Large intestine (tissue), 3 donors: Measurements from ENCODE around the gene FOXP1. TPM values are rescaled to one million over a fixed set of nuclear protein-coding genes. Genes with fewer than 3 reads are reported as not detected.

Source experiments
- DNase-seq, 2 donors: peaks; one replicate each; pipeline versions ENCODE4 v3.0.0 to v3.0.0-alpha.2; 2013
- H3K27ac ChIP-seq: one replicate; pipeline ENCODE4 v1.5.1; 2013; ENCODE audit warnings: low read length
- H3K27me3 ChIP-seq: 2 replicates; pipeline ENCODE4 v1.6.1; 2013; ENCODE audit warnings: low read length; ENCODE audit not compliant: control insufficient read depth, insufficient read depth
- H3K36me3 ChIP-seq: 2 replicates; pipeline ENCODE4 v1.6.1; 2013; ENCODE audit warnings: low read length; ENCODE audit not compliant: control insufficient read depth, insufficient read depth
- H3K4me1 ChIP-seq: one replicate; pipeline ENCODE4 v1.6.1; 2013; ENCODE audit warnings: low read length; ENCODE audit not compliant: control insufficient read depth, insufficient read depth
- H3K4me3 ChIP-seq: one replicate; pipeline ENCODE4 v1.5.1; 2013; ENCODE audit warnings: low read length
- H3K9me3 ChIP-seq: one replicate; pipeline ENCODE4 v1.6.1; 2013; ENCODE audit warnings: mild to moderate bottlenecking, low read depth, low read length, moderate library complexity; ENCODE audit not compliant: control insufficient read depth
- WGBS: methylation state at CpG from one replicate; pipeline ENCODE4 v1.1.5; 2013; ENCODE audit warnings: low lambda C conversion rate; ENCODE audit not compliant: insufficient coverage; 5-methylcytosine and 5-hydroxymethylcytosine counted together
- polyA plus RNA-seq: library from polyadenylated mRNA; unstranded; fragments of 120-200 nt; gene quantifications from one replicate; pipeline ENCODE4 v1.2.1, GENCODE V29; 2013

FOXP1 gene
- polyA plus RNA-seq, 1 donor: 64.1 TPM

GRCh38 chr3:71406972-71407810 is 176.3 kb downstream of the FOXP1 start:
- no peak for DNase-seq
- Histone ChIP-seq H3K27ac (no peak overlapping the region), H3K9me3 (no peaks in the 10 kb centered on the region), H3K4me3 (no peak overlapping the region), H3K36me3 (no peaks in the 10 kb centered on the region), H3K27me3 (no peaks in the 10 kb centered on the region), H3K4me1 (no peaks in the 10 kb centered on the region)
- 77% methylated on average over 2 of the region's 10 CpGs for WGBS

DNA sequence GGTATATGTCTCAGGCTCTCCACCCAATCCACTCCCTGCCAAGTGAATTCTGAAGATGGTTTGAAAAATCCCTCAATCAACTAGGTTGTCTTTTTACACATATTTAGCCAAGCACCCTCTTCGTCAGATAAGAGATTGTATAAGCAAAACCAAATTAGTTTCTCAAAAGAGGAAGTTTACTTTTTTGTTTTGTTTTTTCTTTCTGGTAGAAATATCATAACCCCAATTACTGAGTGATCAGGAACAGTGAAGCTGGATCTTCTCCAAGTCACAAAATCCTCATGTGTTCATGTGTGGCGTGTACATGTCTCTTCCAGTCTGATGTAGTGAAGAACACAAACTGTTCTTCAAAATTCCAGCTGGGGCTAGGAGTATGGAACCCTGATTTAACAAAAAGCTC is 180.6 kb downstream of the FOXP1 start:
- no peak for DNase-seq
- no peaks in the 10 kb centered on the region for H3K27me3 ChIP-seq
- H3K4me3 ChIP-seq: no peak overlapping the region
- peaks cover 21% of the 10 kb centered on the region for H3K4me1 ChIP-seq
- 100% methylated on average over 1 of the region's 2 CpGs for WGBS
- H3K27ac ChIP-seq: no peak overlapping the region
- H3K9me3 ChIP-seq: no peaks in the 10 kb centered on the region
- no peaks in the 10 kb centered on the region for H3K36me3 ChIP-seq

GRCh38 chr3:71402280-71402679 is 181.2 kb downstream of the FOXP1 start:
- DNase-seq: no peak
- no peaks in the 10 kb centered on the region for H3K27me3 ChIP-seq
- peaks cover 26% of the 10 kb centered on the region for H3K4me1 ChIP-seq
- no peak overlapping the region for H3K4me3 ChIP-seq
- 17% methylated on average over 1 of the region's 4 CpGs for WGBS
- H3K9me3 ChIP-seq: no peaks in the 10 kb centered on the region
- H3K36me3 ChIP-seq: no peaks in the 10 kb centered on the region
- H3K27ac ChIP-seq: no peak overlapping the region

DNA sequence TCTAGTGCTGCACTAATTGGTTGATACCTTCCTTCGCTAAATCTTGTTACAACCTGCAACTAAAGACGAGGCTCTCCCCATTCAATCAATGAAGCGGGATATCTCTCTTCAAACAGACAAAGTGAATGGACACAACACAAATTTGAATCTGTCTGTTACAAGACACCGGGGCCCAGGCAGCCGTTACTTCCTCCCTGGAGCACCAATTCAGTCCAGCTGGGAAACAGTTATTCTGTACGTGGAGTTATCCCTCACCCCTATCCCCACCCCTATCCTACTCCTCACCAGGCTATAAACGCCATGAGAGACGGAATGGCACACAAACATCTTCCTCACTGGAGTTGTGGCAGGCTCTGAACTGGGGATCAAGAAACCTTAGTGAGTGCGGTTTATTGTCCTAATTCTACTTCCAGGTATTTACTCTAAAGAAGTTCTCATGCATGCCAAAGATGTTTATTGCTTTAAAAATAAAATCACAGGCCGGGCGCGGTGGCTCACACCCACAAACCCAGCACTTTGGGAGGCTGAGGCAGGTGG is 181.8 kb downstream of the FOXP1 start:
- no peak for DNase-seq

GRCh38 chr3:71400986-71401451 is 182.5 kb downstream of the FOXP1 start:
- H3K36me3 ChIP-seq: no peaks in the 10 kb centered on the region
- peak overlapping the region; percentile 15 for H3K27ac ChIP-seq
- no peaks in the 10 kb centered on the region for H3K9me3 ChIP-seq
- DNase-seq: peak in 1 of 2 donors; percentile 54
- peaks cover 27% of the 10 kb centered on the region for H3K4me1 ChIP-seq
- whole genome bisulfite sequencing: 53% methylated on average over 4 of the region's 6 CpGs
- no peaks in the 10 kb centered on the region for H3K27me3 ChIP-seq
- no peak overlapping the region for H3K4me3 ChIP-seq

More for the DNA sequence above, 181.8 kb downstream of the FOXP1 start:
- no peaks in the 10 kb centered on the region for H3K9me3 ChIP-seq
- H3K4me1 ChIP-seq: peaks cover 27% of the 10 kb centered on the region
- no CpG with 5 or more reads among the region's 12 CpGs for WGBS
- H3K4me3 ChIP-seq: no peak overlapping the region
- peak overlapping the region; percentile 15 for H3K27ac ChIP-seq
- H3K27me3 ChIP-seq: no peaks in the 10 kb centered on the region
- no peaks in the 10 kb centered on the region for H3K36me3 ChIP-seq

- Histone ChIP-seq H3K27me3 (no peaks in the 10 kb centered on the region), H3K4me1 (peaks cover 27% of the 10 kb centered on the region), H3K27ac (peak overlapping the region; percentile 18), H3K36me3 (no peaks in the 10 kb centered on the region), H3K9me3 (no peaks in the 10 kb centered on the region), H3K4me3 (no peak overlapping the region)
- DNase-seq: peak; percentile 58 to 69
- no CpG with 5 or more reads among the region's 3 CpGs for WGBS
Observed at GRCh38 chr3:71399478-71399877, 184.1 kb downstream of the FOXP1 start.

DNA sequence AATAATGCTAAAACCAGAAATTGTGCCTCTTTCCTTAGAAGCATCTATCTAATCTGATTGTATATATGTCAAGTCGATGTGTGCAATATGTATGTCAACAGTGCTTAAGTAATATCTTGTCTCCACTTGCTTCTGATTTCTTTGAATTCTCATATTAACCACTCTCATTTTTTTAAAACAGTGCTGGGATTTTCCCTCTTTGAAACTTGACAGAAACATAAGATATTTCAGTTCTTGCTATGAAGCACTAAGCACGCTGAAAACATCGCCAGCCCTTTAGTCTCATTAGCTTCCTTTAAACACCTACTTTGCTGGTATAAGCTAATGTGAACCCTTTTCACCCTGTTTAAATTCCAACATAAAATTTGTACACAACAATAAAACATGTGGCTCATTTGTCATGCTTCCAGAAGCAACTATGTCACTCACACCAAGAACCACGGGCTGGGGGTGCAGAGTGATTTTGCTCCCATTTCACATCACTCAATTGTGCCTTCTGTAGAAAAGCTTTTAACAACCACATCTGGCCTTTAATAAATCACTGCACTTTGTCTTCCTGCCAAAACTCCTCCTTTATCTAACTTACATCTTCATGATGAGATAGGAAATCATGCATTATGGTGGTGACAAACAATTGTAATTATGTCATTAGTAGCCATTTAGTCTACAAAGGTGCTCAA is 185.2 kb downstream of the FOXP1 start:
- no peak for DNase-seq
- WGBS: no CpG with 5 or more reads among the region's 4 CpGs
- peak overlapping the region; percentile 4 for H3K27ac ChIP-seq
- H3K27me3 ChIP-seq: no peaks in the 10 kb centered on the region
- H3K4me3 ChIP-seq: no peak overlapping the region
- no peaks in the 10 kb centered on the region for H3K36me3 ChIP-seq
- no peaks in the 10 kb centered on the region for H3K9me3 ChIP-seq
- H3K4me1 ChIP-seq: peaks cover 27% of the 10 kb centered on the region

- H3K4me3 ChIP-seq: no peak overlapping the region
- DNase-seq: no peak
- H3K27me3 ChIP-seq: no peaks in the 10 kb centered on the region
- 86% methylated on average over 2 of the region's 2 CpGs for WGBS
- no peaks in the 10 kb centered on the region for H3K9me3 ChIP-seq
- H3K27ac ChIP-seq: no peak overlapping the region
- H3K4me1 ChIP-seq: peaks cover 27% of the 10 kb centered on the region
- H3K36me3 ChIP-seq: no peaks in the 10 kb centered on the region
Observed at GRCh38 chr3:71397726-71398125, 185.8 kb downstream of the FOXP1 start.

DNA sequence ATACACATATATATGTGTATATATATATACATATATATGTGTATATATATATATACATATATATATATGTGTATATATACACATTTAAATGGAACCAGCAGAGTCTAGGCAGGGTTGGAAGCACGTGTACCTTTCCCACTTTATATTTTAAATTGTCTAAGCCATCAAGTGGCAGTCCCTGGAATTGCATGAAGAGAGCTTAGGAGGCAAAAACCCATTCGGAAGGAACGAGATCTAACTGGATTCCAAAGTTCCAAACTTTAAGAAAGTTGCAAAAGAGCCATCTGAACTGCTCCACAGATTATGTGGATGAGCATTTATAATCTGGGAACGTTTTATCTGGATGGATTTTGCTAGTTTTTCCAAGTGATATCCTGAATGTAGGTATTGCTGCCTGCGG is 186.5 kb downstream of the FOXP1 start:
- no peak overlapping the region for H3K4me3 ChIP-seq
- no peaks in the 10 kb centered on the region for H3K36me3 ChIP-seq
- DNase-seq: peak in 1 of 2 donors; percentile 34
- H3K4me1 ChIP-seq: peaks cover 27% of the 10 kb centered on the region
- WGBS: 0% methylated on average over 1 of the region's 5 CpGs
- H3K27me3 ChIP-seq: no peaks in the 10 kb centered on the region
- H3K9me3 ChIP-seq: no peaks in the 10 kb centered on the region
- H3K27ac ChIP-seq: no peak overlapping the region

DNA sequence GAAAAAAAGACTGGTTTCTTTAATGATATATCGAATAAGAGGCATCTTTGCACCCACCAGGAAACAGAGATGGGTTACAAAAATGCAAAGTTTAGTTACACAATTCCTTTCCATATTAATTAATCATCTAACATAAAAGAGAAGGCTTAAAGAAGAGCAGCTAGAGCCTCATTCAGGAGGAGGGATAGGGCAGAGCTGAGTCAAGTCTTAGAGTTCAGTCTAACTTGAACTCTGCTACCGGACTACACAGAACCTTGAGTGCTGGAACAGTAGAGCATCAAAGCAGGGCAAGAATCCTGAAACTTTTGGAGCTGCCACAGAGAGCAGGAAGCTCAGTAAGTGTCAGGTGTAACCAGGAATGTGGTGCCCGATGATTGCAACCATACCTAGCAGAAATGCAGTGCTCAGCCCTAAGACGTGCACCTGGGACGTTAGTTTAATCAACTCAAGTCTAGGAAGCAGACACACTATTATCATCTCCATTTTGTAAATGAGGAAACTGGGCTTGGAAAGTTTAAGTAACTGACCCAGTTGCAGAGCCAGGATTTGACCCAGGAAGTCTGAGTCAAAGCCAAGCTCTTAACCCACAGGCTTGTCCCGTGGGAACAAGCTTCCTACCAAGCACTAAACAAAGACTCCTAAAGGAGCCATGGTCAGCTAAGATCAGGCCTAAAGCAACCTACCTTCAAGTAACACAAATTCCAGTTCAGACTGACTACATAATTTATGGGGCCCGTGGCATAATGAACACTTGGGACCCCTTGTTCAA is 187.4 kb downstream of the FOXP1 start:
- no peak overlapping the region for H3K27ac ChIP-seq
- peaks cover 19% of the 10 kb centered on the region for H3K4me1 ChIP-seq
- H3K36me3 ChIP-seq: no peaks in the 10 kb centered on the region
- DNase-seq: no peak
- WGBS: no CpG with 5 or more reads among the region's 7 CpGs
- no peak overlapping the region for H3K4me3 ChIP-seq
- H3K27me3 ChIP-seq: no peaks in the 10 kb centered on the region
- H3K9me3 ChIP-seq: no peaks in the 10 kb centered on the region
